GM19035 (cell line): ENCODE data around the gene XYLT1.

Experiments used
- ATAC-seq: cut with Tn5 transposase; IDR thresholded peaks from one replicate; pipeline ENCODE4 v1.9.1; 2021; ENCODE audit not compliant: unreplicated experiment

The XYLT1 gene

GRCh38 chr16:17269439-17269838 lies 201.3 kb downstream of the XYLT1 start:
- no peak for ATAC-seq

GRCh38 chr16:17266608-17267313 lies 204.0 kb downstream of the XYLT1 start:
- ATAC-seq: no peak

- no peak for ATAC-seq
Observed at GRCh38 chr16:17265154-17265553, 205.6 kb downstream of the XYLT1 start.

GRCh38 chr16:17261197-17261858 lies 209.4 kb downstream of the XYLT1 start:
- ATAC-seq: no peak

GRCh38 chr16:17260276-17260849 lies 210.4 kb downstream of the XYLT1 start:
- no peak for ATAC-seq

GRCh38 chr16:17259751-17260270 lies 210.9 kb downstream of the XYLT1 start:
- ATAC-seq: no peak

GRCh38 chr16:17258848-17259713 lies 211.7 kb downstream of the XYLT1 start:
- ATAC-seq: peak; percentile 60

- no peak for ATAC-seq
Observed at GRCh38 chr16:17258077-17258599, 212.6 kb downstream of the XYLT1 start.

GRCh38 chr16:17257426-17258023 lies 213.2 kb downstream of the XYLT1 start:
- no peak for ATAC-seq

- ATAC-seq: no peak
Observed at GRCh38 chr16:17252701-17253100, 218.1 kb downstream of the XYLT1 start.

- ATAC-seq: no peak
Observed at GRCh38 chr16:17252064-17252463, 218.7 kb downstream of the XYLT1 start.

GRCh38 chr16:17251496-17251895 lies 219.3 kb downstream of the XYLT1 start:
- no peak for ATAC-seq

- ATAC-seq: no peak
Observed at GRCh38 chr16:17246974-17247732, 223.6 kb downstream of the XYLT1 start.

GRCh38 chr16:17246268-17246885 lies 224.4 kb downstream of the XYLT1 start:
- ATAC-seq: no peak

- ATAC-seq: no peak
Observed at GRCh38 chr16:17245776-17246175, 225.0 kb downstream of the XYLT1 start.

GRCh38 chr16:17244872-17245551 lies 225.7 kb downstream of the XYLT1 start:
- ATAC-seq: no peak

GRCh38 chr16:17241264-17241835 lies 229.4 kb downstream of the XYLT1 start:
- ATAC-seq: no peak

GRCh38 chr16:17238285-17239028 lies 232.3 kb downstream of the XYLT1 start:
- ATAC-seq: no peak
